ENCODE data around the gene FUBP3. TPM values are rescaled to one million over a fixed set of nuclear protein-coding genes. Genes with fewer than 3 reads are reported as not detected.

FUBP3 gene
- polyA plus RNA-seq, 1 donor (not counting 4 experiments of a cell fraction or from before 2014, with no cell fraction given): 39.1 TPM

DNA sequence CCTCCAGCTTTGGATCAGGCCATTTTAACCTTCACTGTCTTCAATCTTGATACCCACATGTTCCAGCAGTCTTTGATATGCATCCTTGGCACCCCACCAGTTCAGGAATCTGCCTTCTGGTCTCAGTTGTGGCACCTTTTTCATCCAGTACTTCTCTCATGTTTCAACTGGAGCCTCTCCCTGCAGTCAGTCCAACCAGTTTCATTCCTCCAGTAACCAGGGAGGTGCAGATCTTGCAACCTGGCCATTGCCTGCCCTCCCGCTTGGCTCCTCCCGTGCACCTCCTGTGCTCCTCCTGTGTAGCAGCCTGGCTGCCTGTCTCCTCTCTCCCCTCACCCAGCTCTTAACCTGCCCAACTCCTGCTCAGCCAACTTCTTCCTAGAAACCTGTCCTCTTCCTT lies 20.2 kb downstream of the FUBP3 start:
- Histone ChIP-seq H3K27ac (ENCODE audit: control insufficient read depth, insufficient read depth, low read length) (no peak overlapping the region), H2AFZ (ENCODE audit: control insufficient read depth, low read length) (no peak overlapping the region), H4K20me1 (ENCODE audit: control insufficient read depth, extremely low read depth, insufficient read depth, low read length) (no peaks in the 10 kb centered on the region), H3K4me1 (ENCODE audit: control insufficient read depth, extremely low read depth, insufficient read depth, low read length) (no peaks in the 10 kb centered on the region), H3K9me3 (ENCODE audit: control insufficient read depth, low read depth, low read length) (no peaks in the 10 kb centered on the region), H3K27me3 (ENCODE audit: control insufficient read depth, extremely low read depth, insufficient read depth, low read length) (no peaks in the 10 kb centered on the region), H3K9me1 (ENCODE audit: control insufficient read depth, extremely low read depth, insufficient read depth, low read length) (no peaks in the 10 kb centered on the region), H3K79me2 (ENCODE audit: control insufficient read depth, insufficient read depth, low read length) (peaks cover 11% of the 10 kb centered on the region), H3K36me3 (ENCODE audit: control insufficient read depth in 2 of 2, extremely low read depth in 1 of 2, insufficient read depth in 2 of 2, low read length in 2 of 2) (peaks cover 18 to 21% of the 10 kb centered on the region in 2 experiments), H3K4me2 (ENCODE audit: control insufficient read depth, extremely low read depth, insufficient read depth, low read depth, low read length) (no peak overlapping the region), H3K4me3 (ENCODE audit: control insufficient read depth in 2 of 3, extremely low read depth in 1 of 3, insufficient read depth in 2 of 3, low read depth in 1 of 3, low read length in 3 of 3) (no peak overlapping the region), H3K9ac (ENCODE audit: control insufficient read depth, extremely low read depth, insufficient read depth, low read length) (no peak overlapping the region)
- no peak for DNase-seq (ENCODE audit: low read depth, low spot score)
- FAIRE-seq: no peak
- dilution Hi-C loops (cut with MboI; ENCODE audit: extremely low pct_ligation_motif_present, low sequenced_read_pairs): no loop called here
- TF ChIP-seq, protein P1, sequence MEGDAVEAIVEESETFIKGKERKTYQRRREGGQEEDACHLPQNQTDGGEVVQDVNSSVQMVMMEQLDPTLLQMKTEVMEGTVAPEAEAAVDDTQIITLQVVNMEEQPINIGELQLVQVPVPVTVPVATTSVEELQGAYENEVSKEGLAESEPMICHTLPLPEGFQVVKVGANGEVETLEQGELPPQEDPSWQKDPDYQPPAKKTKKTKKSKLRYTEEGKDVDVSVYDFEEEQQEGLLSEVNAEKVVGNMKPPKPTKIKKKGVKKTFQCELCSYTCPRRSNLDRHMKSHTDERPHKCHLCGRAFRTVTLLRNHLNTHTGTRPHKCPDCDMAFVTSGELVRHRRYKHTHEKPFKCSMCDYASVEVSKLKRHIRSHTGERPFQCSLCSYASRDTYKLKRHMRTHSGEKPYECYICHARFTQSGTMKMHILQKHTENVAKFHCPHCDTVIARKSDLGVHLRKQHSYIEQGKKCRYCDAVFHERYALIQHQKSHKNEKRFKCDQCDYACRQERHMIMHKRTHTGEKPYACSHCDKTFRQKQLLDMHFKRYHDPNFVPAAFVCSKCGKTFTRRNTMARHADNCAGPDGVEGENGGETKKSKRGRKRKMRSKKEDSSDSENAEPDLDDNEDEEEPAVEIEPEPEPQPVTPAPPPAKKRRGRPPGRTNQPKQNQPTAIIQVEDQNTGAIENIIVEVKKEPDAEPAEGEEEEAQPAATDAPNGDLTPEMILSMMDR (optimal IDR thresholded peaks at IDR 0.05 in 1 of 3, IDR thresholded peaks at IDR 0.05 in 1 of 3, conservative IDR thresholded peaks at IDR 0.05 in 1 of 3; ENCODE audit: extremely low read depth in 1 of 3, insufficient read depth in 2 of 3, low read length in 3 of 3): no peak

DNA sequence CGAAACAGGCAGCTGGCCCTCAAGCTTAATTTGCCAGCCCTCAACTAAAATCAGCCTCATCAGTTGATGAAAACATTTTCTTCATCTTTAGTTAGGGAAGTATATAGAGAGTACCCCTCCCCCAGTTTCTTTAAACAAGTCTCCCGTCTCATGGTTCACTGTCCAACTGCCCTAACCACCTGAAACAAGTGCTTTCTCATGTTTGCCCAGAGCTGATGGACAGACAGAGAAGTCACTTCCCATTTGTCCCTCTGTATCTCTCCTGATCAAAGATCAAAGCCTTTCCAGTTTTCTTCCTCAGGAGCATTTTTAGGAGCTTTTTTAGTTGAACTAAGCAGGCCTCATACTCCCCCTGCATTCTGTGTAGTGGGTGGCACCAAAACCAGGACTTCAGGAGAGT lies 21.7 kb downstream of the FUBP3 start:
- H3K27me3 ChIP-seq (ENCODE audit: control insufficient read depth, extremely low read depth, insufficient read depth, low read length): no peaks in the 10 kb centered on the region
- no peaks in the 10 kb centered on the region for H4K20me1 ChIP-seq (ENCODE audit: control insufficient read depth, extremely low read depth, insufficient read depth, low read length)
- H3K9ac ChIP-seq (ENCODE audit: control insufficient read depth, extremely low read depth, insufficient read depth, low read length): no peak overlapping the region
- TF ChIP-seq, protein P1 (optimal IDR thresholded peaks at IDR 0.05 in 1 of 3, IDR thresholded peaks at IDR 0.05 in 1 of 3, conservative IDR thresholded peaks at IDR 0.05 in 1 of 3; ENCODE audit: extremely low read depth in 1 of 3, insufficient read depth in 2 of 3, low read length in 3 of 3): no peak
- TF ChIP-seq EZH2 (IDR thresholded peaks at IDR 0.05; ENCODE audit: low read length): no peak
- dilution Hi-C loops (cut with MboI; ENCODE audit: extremely low pct_ligation_motif_present, low sequenced_read_pairs): no loop called here
- H3K4me2 ChIP-seq (ENCODE audit: control insufficient read depth, extremely low read depth, insufficient read depth, low read depth, low read length): no peak overlapping the region
- H3K4me1 ChIP-seq (ENCODE audit: control insufficient read depth, extremely low read depth, insufficient read depth, low read length): no peaks in the 10 kb centered on the region
- H3K4me3 ChIP-seq (ENCODE audit: control insufficient read depth in 2 of 3, extremely low read depth in 1 of 3, insufficient read depth in 2 of 3, low read depth in 1 of 3, low read length in 3 of 3): no peak overlapping the region
- H2AFZ ChIP-seq (ENCODE audit: control insufficient read depth, low read length): no peak overlapping the region
- peaks cover 10% of the 10 kb centered on the region for H3K79me2 ChIP-seq (ENCODE audit: control insufficient read depth, insufficient read depth, low read length)
- DNase-seq (ENCODE audit: low read depth, low spot score) (no peak), FAIRE-seq (no peak)
- no peaks in the 10 kb centered on the region for H3K9me3 ChIP-seq (ENCODE audit: control insufficient read depth, low read depth, low read length)
- no peaks in the 10 kb centered on the region for H3K9me1 ChIP-seq (ENCODE audit: control insufficient read depth, extremely low read depth, insufficient read depth, low read length)
- peaks cover 18 to 19% of the 10 kb centered on the region in 2 experiments for H3K36me3 ChIP-seq (ENCODE audit: control insufficient read depth in 2 of 2, extremely low read depth in 1 of 2, insufficient read depth in 2 of 2, low read length in 2 of 2)
- H3K27ac ChIP-seq (ENCODE audit: control insufficient read depth, insufficient read depth, low read length): no peak overlapping the region
